Activated gamma-delta T cell treated with anti-CD3 and anti-CD28 coated beads, Interleukin-2, amount 50 U/mL, for 16 hours (primary cell): ENCODE data around the gene LETMD1.
A peak's percentile ranks its signal among the peaks of the same experiment; 100 is the strongest.
"Not testable (repeated sequence)": the region's sequence is repeated elsewhere in the genome, so short reads cannot be mapped to it uniquely, and the experiment has no call there.

Experiments used
- DNase-seq: peaks from one replicate; pipeline ENCODE4 v3.0.0-alpha.2; 2020; ENCODE audit warnings: low read depth

The LETMD1 gene

DNA sequence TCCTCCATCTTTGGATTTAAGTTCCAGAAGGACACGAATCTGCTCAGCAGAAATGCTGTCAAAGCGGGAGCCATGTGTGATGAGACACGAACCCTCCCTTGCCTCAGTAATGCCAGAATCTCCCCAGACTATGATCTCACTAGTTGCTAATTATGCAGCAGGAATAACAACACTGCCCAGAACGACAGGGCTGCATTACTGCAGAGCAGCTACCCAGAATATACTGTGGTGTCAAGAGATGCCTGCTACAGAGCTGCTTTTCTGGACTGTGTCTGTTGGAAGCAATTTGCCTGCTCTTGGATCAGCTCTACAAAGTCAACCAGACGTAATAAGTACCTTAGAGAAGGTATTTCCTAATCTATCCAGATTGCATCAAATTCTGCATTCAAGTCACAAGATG lies 29.8 kb downstream of the LETMD1 start:
- DNase-seq: no peak

DNA sequence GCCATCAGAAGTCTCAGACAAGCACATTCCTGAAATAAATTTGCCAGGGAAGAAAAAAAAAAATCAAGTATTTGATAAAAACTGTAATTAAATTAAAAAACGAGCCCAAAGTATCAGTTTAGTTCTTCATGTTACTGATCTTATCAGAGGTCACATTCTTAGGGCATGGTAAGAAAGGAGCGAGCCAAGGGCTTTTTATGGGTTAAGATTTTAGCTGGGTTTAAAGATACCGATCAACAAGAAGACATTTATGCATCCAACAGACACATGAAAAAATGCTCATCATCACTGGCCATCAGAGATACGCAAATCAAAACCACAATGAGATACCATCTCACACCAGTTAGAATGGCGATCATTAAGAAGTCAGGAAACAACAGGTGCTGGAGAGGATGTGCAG lies 30.2 kb downstream of the LETMD1 start:
- not testable (repeated sequence) for DNase-seq

GRCh38 chr12:51078866-51079265 lies 30.7 kb downstream of the LETMD1 start:
- DNase-seq: not testable (repeated sequence)

DNA sequence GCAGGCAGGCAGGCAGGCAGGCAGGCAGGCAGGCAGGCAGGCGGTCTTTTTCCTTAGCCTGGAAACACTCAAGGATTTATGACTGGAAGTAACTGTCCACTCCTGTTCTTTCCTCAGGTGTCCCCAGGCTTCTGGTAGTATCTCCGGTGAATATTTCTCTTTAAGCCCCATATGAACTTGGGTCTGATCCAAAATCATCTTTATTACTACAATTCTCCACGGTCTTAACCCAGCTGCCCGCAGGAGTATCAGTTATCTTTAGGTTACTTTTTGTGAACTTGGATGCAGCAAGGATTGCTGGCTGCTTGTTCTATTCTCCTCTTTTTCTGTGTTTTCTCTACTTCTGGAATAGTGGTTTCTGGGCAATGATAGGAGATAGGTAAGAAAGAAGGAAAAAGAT lies 32.0 kb downstream of the LETMD1 start:
- no peak for DNase-seq

DNA sequence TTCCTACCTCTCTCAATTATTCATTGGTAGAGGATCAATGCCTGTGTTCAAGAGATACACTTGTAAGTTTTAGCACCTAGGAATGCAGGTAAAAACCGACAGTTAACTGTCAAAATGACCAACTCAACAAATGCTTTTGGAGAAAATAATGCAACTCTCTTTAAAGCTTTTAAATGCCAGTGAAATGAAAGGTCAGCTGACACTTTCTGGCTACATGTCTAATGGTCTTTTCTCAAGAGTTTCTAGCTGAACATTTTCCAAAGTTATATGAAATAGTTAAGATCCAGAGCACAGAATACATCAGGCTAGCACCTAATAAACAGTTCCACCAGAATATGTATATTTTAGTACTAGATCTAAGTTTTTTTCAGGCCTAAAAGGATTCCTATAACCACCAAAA lies 33.3 kb downstream of the LETMD1 start:
- no peak for DNase-seq

DNA sequence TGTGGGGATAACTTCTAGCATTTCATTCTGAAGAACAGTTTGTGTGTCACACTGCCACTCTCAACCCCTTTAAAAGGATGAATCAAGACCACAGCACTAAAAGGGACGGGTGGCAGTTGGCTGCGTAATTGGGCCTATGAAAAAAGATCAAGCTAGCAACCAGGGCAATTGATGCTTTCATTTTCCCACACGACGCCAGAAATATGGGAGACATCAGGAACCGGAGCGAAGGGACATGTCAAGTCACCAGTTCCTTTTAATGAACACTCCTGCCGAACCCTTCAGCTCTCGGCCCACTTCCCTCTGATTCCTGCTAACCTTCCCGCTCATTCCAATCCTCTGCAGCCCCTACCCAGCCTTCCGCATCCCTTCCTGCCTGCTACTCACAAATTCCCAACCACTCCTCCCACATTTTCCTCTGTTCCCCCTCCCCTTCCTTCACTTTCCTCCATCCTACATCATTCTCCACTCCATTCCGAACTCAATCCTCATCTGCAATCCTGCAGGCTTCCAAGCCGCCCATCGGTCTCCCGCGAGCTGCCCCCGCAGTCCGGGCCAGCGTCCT lies 34.5 kb downstream of the LETMD1 start:
- peak; percentile 12 for DNase-seq

GRCh38 chr12:51083126-51083833 lies 35.2 kb downstream of the LETMD1 start, which contains the start of gene CSRNP2:
TSS of gene CSRNP2 (minus strand) at chr12:51083596. CDS start at chr12:51076561, 7,035 bp downstream.
- DNase-seq: peak; percentile 89

GRCh38 chr12:51085757-51086156 lies 37.6 kb downstream of the LETMD1 start:
- DNase-seq: no peak

GRCh38 chr12:51086933-51087332 lies 38.8 kb downstream of the LETMD1 start:
- no peak for DNase-seq

DNA sequence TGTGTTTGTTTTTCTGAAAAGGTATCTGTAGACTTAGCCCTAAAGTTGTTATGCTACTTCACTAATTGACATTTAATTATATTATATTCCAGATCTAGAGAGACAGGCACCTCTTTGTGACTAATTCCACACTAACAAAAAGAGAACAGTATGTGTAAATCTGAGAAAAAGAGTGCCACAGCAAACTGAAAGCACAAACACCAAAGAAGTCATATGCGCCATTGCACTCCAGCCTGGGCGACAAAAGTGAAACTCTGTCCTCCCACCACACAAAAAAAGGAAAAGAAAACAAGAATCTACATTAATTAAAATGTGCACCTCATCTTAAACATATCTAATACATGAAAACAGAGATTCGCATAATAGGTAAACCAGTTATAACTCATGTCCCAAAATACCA lies 39.7 kb downstream of the LETMD1 start:
- DNase-seq: no peak

GRCh38 chr12:51090705-51091229 lies 42.6 kb downstream of the LETMD1 start:
- no peak for DNase-seq

DNA sequence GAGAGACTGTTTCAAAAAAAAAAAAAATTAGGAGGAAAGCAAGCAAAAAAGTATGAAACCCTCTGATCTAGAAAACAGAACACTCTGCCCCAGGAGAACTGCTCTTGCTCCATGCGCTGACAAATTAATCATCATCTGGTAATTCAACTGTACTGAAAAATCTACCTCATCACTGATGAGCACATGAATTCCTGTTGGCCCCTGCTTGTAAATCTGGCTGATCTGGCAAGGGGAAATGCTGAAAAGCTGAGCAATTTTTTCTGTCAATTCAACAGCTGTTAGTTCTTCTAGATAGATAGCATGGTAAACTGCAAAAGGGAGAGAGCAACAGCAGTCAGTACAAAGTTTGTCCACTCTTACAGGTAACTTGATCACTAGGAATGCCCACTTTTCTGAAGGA lies 50.5 kb downstream of the LETMD1 start:
- DNase-seq: no peak

DNA sequence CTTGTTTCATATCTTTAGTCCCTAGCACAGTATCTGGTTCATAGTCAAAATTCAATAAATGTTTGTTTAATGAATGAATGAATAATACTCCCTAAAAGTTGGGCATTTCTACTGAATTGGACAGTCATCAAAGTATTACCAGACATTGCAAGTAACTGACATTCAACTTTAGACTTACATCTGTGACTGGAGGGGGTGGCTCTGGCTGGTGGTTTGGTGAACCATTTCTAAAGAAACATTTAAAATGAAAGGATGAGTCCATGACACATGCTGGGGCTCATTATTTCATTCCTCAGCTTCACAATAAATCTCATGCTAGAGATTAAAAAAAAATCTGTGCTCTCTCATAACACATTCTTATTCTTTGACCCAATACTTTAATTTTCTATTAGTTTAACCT lies 55.9 kb downstream of the LETMD1 start:
- DNase-seq: no peak

GRCh38 chr12:51108136-51108535 lies 60.0 kb downstream of the LETMD1 start:
- DNase-seq: no peak
